Activated CD4-positive, alpha-beta T cell treated with anti-CD3 and anti-CD28 coated beads, Interleukin-2, amount 50 U/mL, for 16 hours (primary cell): ENCODE measurements around the gene IL19.

Experiments
- DNase-seq: peaks from one replicate; pipeline ENCODE4 v3.0.0-alpha.2; 2020

IL19 gene

GRCh38 chr1:206770531-206771337 is at the start of gene IL19:
IL19 (plus strand) TSS chr1:206770773; CDS start chr1:206836663, 65,890 bp downstream.
- peak; percentile 26 for DNase-seq

- DNase-seq: no peak
Observed at GRCh38 chr1:206721454-206721853, 49.1 kb upstream of the IL19 start.

- DNase-seq: no peak
Observed at GRCh38 chr1:206722751-206723461, 47.7 kb upstream of the IL19 start.

DNA sequence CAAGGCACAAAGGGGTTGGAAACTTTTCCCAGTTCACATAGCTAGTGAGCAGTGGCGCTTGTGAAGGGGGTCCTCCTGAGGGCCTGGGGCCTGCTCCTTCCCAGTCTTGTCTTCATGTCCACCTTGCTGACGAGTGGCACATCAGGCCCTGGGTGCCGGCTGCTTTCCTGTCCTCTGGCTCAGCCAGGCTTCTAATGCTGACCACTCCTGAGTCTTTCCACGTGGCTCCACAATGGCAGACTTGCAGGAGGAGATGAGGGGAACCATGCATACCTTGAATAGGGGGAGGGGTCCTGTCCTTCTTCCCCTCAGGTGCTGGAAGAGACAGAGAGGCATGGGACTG is 47.1 kb upstream of the IL19 start:
- DNase-seq: no peak

DNA sequence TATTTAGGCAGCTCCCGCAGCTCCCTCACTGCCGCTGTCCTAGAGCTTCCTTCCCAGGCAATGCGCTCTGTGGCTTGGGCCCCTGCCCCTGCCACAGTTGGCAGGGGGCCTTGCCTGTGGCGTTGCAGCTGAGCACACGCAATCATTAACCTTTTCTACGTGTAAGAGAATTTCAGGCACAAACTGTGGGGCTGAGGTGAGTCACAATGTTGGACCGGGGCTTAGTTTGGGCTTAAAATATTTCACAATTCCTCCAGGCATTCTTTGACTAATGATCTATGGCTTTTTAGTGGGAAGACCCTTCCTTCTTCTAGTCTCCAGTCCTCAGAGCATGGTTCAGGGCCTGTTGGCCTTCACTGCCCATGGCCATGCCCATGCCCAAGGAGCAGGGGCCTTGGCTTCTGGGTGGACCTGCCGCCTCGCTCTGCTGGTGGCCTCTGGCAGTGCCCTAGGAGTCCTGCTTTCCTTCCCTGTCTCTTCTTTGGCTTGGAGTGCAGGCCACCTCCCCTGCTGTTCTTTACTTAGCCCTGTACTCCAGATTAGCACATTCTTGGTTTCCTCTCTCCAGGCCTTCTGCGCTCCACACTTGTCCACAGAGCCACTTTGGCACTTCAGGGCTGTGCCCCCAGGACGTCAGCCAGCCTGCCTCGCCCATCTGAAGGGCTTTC is 46.6 kb upstream of the IL19 start:
- no peak for DNase-seq

DNA sequence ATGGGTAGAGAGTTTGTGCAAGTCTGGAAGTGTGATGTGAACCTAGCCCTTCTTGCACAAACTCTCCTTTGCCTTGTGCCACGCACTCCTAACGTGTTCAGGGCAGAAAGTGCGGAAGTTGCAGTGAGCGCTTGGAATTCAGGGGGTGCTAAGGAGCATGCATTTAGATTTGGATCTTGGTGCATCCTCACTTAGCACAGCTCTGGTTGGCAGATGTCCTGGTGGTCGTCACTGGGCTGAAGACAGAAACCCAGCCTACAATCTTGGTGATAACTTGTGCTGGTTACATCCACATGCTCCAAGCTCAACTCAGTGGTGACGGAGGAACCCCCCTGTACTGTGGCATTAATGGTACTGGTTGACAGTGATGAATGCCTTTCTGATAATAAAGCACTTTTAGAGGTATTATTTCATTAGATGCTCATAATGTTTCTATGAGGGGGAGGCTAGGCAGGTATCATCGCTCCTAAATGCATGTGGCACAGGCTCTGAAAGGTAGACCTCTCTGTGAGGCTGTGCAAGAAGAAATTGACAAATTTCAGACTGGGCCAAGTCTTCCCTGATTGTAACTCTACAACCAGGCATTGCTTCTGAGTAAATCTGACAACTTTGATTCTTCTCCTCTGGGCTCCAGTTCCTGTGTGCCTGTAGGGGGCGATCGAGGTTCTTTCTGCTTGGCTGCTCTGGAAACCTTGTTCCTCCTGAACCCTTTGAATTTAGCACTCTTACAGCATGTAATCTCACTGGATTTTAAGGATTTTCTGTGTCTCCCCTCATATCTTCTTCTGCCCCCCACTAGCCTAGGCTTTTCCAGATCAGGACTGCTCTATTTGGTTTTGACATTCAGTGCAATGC is 45.2 kb upstream of the IL19 start:
- peak; percentile 62 for DNase-seq

- DNase-seq: no peak
Observed at GRCh38 chr1:206727981-206728696, 42.4 kb upstream of the IL19 start.

GRCh38 chr1:206728697-206728987 is 41.9 kb upstream of the IL19 start:
- DNase-seq: no peak

DNA sequence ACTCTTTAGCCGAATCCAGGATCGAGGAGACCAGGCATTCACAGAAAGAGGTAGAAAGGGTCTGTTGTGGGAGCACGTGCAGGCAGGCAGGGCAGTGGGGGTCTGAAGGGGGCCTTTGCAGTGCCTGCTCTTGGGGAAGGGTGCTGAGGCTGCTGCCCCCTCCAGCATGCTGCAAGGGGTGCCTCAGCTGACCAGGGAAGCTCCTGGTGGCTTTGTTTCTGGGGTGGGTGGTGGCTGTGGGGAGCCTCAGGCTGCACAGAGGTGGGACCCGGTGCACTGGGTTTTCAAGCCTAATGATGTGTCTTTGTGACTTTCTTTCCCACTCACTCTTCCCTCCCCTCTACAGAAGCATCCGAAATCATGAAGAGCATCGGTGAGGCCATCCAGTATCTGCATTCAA is 41.5 kb upstream of the IL19 start:
- no peak for DNase-seq

DNA sequence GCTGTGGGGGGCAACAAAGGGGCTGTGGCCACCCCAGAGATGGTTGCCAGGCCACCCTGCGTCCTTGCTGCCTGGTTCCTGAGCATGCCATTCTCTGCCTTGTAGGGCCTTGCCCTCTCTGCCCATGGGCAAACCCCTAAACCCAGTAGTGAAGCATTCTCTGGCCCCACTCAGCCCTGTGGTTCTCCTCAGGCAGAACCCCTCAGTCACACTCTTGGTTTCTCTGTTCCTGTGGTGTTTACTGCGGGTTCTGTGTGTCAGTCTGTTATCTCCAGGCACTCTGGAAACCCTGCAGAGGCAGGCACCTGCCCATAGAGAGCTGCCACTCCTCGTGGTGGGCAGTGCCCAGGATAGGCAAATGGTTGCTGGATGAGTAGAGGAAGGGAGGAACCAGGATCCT is 41.1 kb upstream of the IL19 start:
- DNase-seq: no peak

- DNase-seq: no peak
Observed at GRCh38 chr1:206732508-206732907, 38.1 kb upstream of the IL19 start.

GRCh38 chr1:206732992-206733391 is 37.6 kb upstream of the IL19 start:
- no peak for DNase-seq

DNA sequence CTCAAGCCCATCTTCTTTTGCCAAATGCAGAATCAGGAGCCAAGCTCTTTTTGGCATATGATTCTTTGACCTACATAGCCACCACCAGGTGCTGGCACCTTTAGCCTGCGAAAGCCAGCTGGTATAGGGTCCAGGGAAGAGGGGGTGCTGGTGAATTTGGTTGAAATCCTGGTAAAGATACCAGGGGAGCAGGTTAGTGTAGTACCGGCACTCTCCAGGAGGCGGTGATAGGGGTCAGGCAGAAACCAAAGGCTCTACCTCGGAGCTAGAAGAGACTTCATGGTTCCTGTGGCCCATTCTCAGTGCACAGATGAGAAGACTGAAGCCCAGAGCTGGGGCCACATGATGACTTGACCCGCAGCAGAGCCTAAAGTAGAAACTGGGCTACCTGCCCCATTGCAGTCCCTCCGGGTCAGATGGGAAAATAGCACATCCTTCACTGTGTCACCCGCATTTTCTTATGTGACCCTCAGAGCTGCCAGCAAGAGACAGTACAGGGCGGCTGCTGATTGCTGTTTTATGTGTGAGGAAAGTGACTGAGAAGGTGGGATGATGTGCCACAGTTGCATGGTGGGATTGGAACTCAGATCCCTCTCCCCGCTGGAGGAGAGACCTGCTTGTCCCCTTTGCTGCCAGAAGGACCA is 36.0 kb upstream of the IL19 start:
- peak; percentile 70 for DNase-seq

DNA sequence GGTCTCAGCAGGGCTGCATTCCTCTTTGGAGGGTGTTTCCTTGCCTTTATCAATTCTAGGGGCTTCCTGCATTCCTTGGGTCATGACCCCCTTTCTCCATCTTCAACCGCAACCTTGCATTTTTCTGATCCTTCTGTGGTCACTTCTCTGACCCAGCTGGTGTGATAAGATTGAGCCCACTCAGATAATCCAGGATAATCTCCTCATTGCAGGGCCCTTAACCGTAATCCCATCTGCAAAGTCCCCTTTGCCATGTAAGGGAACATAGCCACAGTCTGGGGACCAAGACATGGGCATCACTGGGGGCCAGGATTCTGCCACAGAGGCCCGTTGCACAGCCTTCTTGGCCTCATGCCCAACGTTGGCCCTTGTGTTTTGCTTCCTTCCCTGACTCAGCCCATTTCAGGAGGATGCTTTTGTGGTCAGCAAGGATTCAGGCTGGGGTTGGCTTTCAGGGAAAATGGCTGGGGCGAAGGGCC is 35.0 kb upstream of the IL19 start:
- DNase-seq: no peak

DNA sequence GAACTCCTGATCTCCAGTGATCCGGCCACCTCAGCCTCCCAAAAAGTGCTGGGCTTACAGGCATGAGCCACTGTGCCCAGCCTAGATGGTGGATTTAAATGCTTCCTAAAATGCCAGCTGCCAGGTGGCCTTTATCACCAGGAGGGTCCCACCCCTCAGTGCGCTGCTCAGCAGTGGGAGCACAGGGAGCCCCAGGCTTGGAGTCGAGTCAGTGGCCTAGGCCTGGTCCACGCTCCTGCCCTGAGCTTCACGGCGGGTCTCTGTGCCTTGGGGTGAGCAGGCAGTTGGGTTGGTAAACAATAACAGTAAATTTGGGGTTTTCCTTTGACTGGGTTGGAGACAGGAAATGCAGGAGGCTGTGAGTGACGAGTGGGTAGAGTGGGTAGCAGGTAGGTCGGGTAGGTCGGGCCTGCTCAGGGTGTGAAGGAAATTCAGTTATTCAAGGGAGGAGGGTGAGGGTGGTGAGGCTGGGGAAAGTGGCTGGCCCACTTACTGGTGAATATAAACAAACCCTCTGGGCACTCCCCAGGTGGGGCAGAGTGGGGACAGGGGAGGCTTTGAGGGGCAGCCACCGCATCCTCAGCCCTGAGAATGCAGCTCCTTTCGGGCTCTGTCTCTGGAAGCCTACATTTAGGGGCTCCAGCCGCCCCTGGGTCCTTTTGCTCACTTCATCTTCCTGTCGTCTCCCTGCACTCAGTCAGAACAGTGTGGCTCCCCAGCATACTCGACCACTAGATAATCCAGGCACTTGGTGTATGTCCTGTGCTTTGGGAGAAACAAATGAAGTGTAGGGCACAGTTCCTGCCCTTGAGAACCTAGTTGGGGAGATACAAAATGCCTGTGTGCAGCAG is 33.5 kb upstream of the IL19 start:
- DNase-seq: peak; percentile 78

GRCh38 chr1:206737729-206738201 is 32.8 kb upstream of the IL19 start:
- DNase-seq: peak; percentile 70

GRCh38 chr1:206738370-206739366 is 31.9 kb upstream of the IL19 start:
- DNase-seq: no peak

DNA sequence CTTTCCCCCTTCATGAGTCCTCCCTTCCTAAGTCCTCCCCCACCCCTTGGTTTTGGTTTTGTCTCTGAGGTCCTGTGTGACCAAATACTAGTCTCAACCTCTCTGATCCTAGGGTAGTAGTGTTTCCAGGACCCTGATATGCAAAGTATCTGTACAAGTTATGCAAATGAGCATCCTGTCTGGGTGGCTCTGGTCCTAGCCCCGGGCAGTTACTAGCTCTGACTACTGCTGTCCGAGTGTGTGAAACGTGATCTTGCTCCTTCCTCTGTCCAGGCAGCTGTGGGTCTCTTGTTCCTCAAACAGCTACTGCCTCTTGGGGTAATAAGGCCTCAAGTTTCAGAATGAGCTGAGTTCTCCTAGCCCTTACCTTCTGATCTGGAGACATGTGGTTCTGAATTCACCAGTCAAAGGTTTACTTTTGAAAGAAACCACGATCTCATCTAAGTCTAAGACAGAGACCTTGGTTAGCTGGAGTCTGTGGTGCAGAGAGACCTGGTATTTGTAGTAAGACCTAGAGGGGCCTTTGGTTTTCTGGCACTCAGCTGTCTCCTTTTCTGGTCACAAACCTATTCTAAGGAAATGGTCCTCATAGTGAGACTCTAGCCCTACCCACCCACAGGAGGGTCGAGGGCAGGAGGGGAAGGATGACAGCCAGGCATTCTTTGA is 31.0 kb upstream of the IL19 start:
- DNase-seq: peak; percentile 87
